Left ventricle myocardium superior (tissue), 1 donor: Measurements from ENCODE around the gene INHA. TPM values are rescaled to one million over a fixed set of nuclear protein-coding genes. Genes with fewer than 3 reads are reported as not detected.

Source experiments
- ATAC-seq: fragments of 200-7000 bp; cut with Tn5 transposase; one replicate; pipeline ENCODE4 v1.9.1; 2020; ENCODE audit warnings: mild to moderate bottlenecking, moderate library complexity
- DNase-seq: peaks from one replicate; pipeline ENCODE4 v3.0.0-alpha.2; 2020
- intact Hi-C: fragments of 100-400 bp; cut with micrococcal nuclease; formaldehyde crosslinking; loops from one replicate; pipeline ENCODE4 v1.11.0; 2022
- long read RNA-seq: library from polyadenylated mRNA; unstranded; transcript quantifications from one replicate; pipeline ENCODE4 v2.0.0, GENCODE V29; 2021
- total RNA-seq: library from RNA; stranded (reverse); fragmentation: NEBNext Ultra II Directional; extraction: Animal tissue kit (Norgen Biotek cat#: 25700); gene quantifications from one replicate; pipeline ENCODE4 v1.2.1, GENCODE V29; 2021
- donor health status: DM: no; HTN: yes; CAD: no; lungs with severe emphysema.

INHA gene
- 1.5 TPM for total RNA-seq
- long read RNA-seq = 0 reads

- intact Hi-C loops = no loop called here
- ATAC-seq = no peak
- DNase-seq = no peak
These were observed at the start of gene INHA for GRCh38 chr2:219572237-219573001. Gene INHA (plus strand): TSS chr2:219572310. CDS start chr2:219572375, 65 bp downstream.

- ATAC-seq (no peak), DNase-seq (no peak)
- intact Hi-C loops = loop anchor here (10.0 kb wide), 1 partner anchor 118 kb away; no protein-coding TSS in a partner anchor
These were observed 49.0 kb upstream of the INHA start for GRCh38 chr2:219523031-219523671.

GRCh38 chr2:219524817-219525216, 47.3 kb upstream of the INHA start:
- DNase-seq = no peak
- intact Hi-C loops = loop anchor here (10.0 kb wide), 1 partner anchor 120 kb away; no protein-coding TSS in a partner anchor
- ATAC-seq = no peak

- ATAC-seq (no peak), DNase-seq (no peak)
- intact Hi-C loops = loop anchor here (10.0 kb wide), 1 partner anchor 121 kb away; no protein-coding TSS in a partner anchor
These were observed 46.4 kb upstream of the INHA start for GRCh38 chr2:219525533-219526232.

GRCh38 chr2:219526320-219527075, 45.6 kb upstream of the INHA start:
- intact Hi-C loops = loop anchor here (10.0 kb wide), 1 partner anchor 122 kb away; no protein-coding TSS in a partner anchor
- ATAC-seq (peak; percentile 2), DNase-seq (no peak)

- DNase-seq (peak; percentile 70), ATAC-seq (peak; percentile 69)
- intact Hi-C loops = loop anchor here (10.0 kb wide), 1 partner anchor 122 kb away; no protein-coding TSS in a partner anchor
These were observed 45.1 kb upstream of the INHA start for GRCh38 chr2:219527076-219527394.

GRCh38 chr2:219527472-219527871, 44.6 kb upstream of the INHA start:
- intact Hi-C loops = loop anchor here (10.0 kb wide), 1 partner anchor 123 kb away; no protein-coding TSS in a partner anchor
- ATAC-seq (no peak), DNase-seq (no peak)

GRCh38 chr2:219530048-219530963, 41.8 kb upstream of the INHA start:
- intact Hi-C loops = loop anchor here (10.0 kb wide), 1 partner anchor 66 kb away; no protein-coding TSS in a partner anchor
- ATAC-seq = peak; percentile 84
- DNase-seq = peak; percentile 86

GRCh38 chr2:219531639-219532377, 40.3 kb upstream of the INHA start:
- no peak for ATAC-seq
- intact Hi-C loops = loop anchor here (10.0 kb wide), 1 partner anchor 67 kb away; no protein-coding TSS in a partner anchor

GRCh38 chr2:219532378-219532649, 39.8 kb upstream of the INHA start:
- ATAC-seq = no peak
- intact Hi-C loops = loop anchor here (10.0 kb wide), 1 partner anchor 68 kb away; no protein-coding TSS in a partner anchor
- DNase-seq = no peak

More at GRCh38 chr2:219531639-219532377, 40.3 kb upstream of the INHA start:
- DNase-seq = no peak

GRCh38 chr2:219533930-219534661, 38.0 kb upstream of the INHA start:
- ATAC-seq (no peak), DNase-seq (no peak)
- intact Hi-C loops = loop anchor here (10.0 kb wide), 1 partner anchor 69 kb away; no protein-coding TSS in a partner anchor

- intact Hi-C loops = loop anchor here (10.0 kb wide), 1 partner anchor 72 kb away; no protein-coding TSS in a partner anchor
These were observed 35.7 kb upstream of the INHA start for GRCh38 chr2:219536425-219536824.

GRCh38 chr2:219536967-219537366, 35.1 kb upstream of the INHA start:
- DNase-seq = no peak
- ATAC-seq = no peak
- intact Hi-C loops = loop anchor here (10.0 kb wide), 1 partner anchor 72 kb away; no protein-coding TSS in a partner anchor

More at GRCh38 chr2:219536425-219536824, 35.7 kb upstream of the INHA start:
- ATAC-seq = no peak
- DNase-seq = no peak

GRCh38 chr2:219537657-219538488, 34.2 kb upstream of the INHA start:
- no peak for DNase-seq
- ATAC-seq = no peak
- intact Hi-C loops = loop anchor here (10.0 kb wide), 1 partner anchor 73 kb away; no protein-coding TSS in a partner anchor

- intact Hi-C loops = loop anchor here (10.0 kb wide), 1 partner anchor 74 kb away; no protein-coding TSS in a partner anchor
- ATAC-seq (no peak), DNase-seq (no peak)
These were observed 33.6 kb upstream of the INHA start for GRCh38 chr2:219538504-219538951.
